Activated naive CD4-positive, alpha-beta T cell treated with anti-CD3 and anti-CD28 coated beads, Interleukin-2, amount 50 U/mL, for 24 hours (primary cell): ENCODE measurements around the gene NRARP.

Experiments
- H3K27ac Mint-ChIP-seq: one replicate; pipeline ENCODE4 v1.8.0; 2021; ENCODE audit warnings: mild to moderate bottlenecking, mixed read lengths
- H3K27me3 Mint-ChIP-seq: one replicate; pipeline ENCODE4 v1.8.0; 2021; ENCODE audit warnings: mixed read lengths
- H3K36me3 Mint-ChIP-seq: one replicate; pipeline ENCODE4 v1.8.0; 2021; ENCODE audit warnings: mixed read lengths
- H3K4me1 Mint-ChIP-seq: one replicate; pipeline ENCODE4 v1.8.0; 2021; ENCODE audit warnings: mixed read lengths
- H3K4me3 Mint-ChIP-seq: one replicate; pipeline ENCODE4 v1.8.0; 2021; ENCODE audit warnings: mild to moderate bottlenecking, mixed read lengths
- H3K9me3 Mint-ChIP-seq: one replicate; pipeline ENCODE4 v1.8.0; 2021; ENCODE audit warnings: mixed read lengths

Gene NRARP

GRCh38 chr9:137298401-137299202 is 3.5 kb downstream of the NRARP start:
- Mint-ChIP-seq H3K27ac (no peak overlapping the region), H3K9me3 (no peaks in the 10 kb centered on the region), H3K36me3 (no peaks in the 10 kb centered on the region), H3K4me3 (no peak overlapping the region), H3K4me1 (peaks cover 13% of the 10 kb centered on the region), H3K27me3 (peaks cover 18% of the 10 kb centered on the region)

- peaks cover 13% of the 10 kb centered on the region for H3K4me1 Mint-ChIP-seq
- H3K27me3 Mint-ChIP-seq: peaks cover 21% of the 10 kb centered on the region
- no peaks in the 10 kb centered on the region for H3K36me3 Mint-ChIP-seq
- H3K27ac Mint-ChIP-seq: no peak overlapping the region
- no peaks in the 10 kb centered on the region for H3K9me3 Mint-ChIP-seq
- H3K4me3 Mint-ChIP-seq: no peak overlapping the region
Measured at GRCh38 chr9:137297966-137298365, 4.1 kb downstream of the NRARP start.

GRCh38 chr9:137296670-137297664 is 5.1 kb downstream of the NRARP start:
- no peaks in the 10 kb centered on the region for H3K36me3 Mint-ChIP-seq
- H3K27me3 Mint-ChIP-seq: peaks cover 21% of the 10 kb centered on the region
- peaks cover 13% of the 10 kb centered on the region for H3K4me1 Mint-ChIP-seq
- H3K4me3 Mint-ChIP-seq: peak overlapping the region; percentile 79
- H3K27ac Mint-ChIP-seq: no peak overlapping the region
- H3K9me3 Mint-ChIP-seq: no peaks in the 10 kb centered on the region

GRCh38 chr9:137295849-137296669 is 6.0 kb downstream of the NRARP start:
- Mint-ChIP-seq H3K27ac (no peak overlapping the region), H3K4me3 (peak overlapping the region; percentile 79), H3K4me1 (peaks cover 13% of the 10 kb centered on the region), H3K9me3 (no peaks in the 10 kb centered on the region), H3K36me3 (no peaks in the 10 kb centered on the region), H3K27me3 (peaks cover 21% of the 10 kb centered on the region)

GRCh38 chr9:137295238-137295811 is 6.7 kb downstream of the NRARP start:
- Mint-ChIP-seq H3K27ac (no peak overlapping the region), H3K9me3 (no peaks in the 10 kb centered on the region), H3K27me3 (peaks cover 21% of the 10 kb centered on the region), H3K4me3 (peak overlapping the region; percentile 57), H3K4me1 (peaks cover 9% of the 10 kb centered on the region), H3K36me3 (no peaks in the 10 kb centered on the region)

GRCh38 chr9:137294681-137295237 is 7.3 kb downstream of the NRARP start:
- Mint-ChIP-seq H3K9me3 (no peaks in the 10 kb centered on the region), H3K36me3 (no peaks in the 10 kb centered on the region), H3K4me1 (peaks cover 5% of the 10 kb centered on the region), H3K27ac (peak overlapping the region; percentile 30), H3K27me3 (peaks cover 19% of the 10 kb centered on the region), H3K4me3 (peak overlapping the region; percentile 57)

- Mint-ChIP-seq H3K9me3 (no peaks in the 10 kb centered on the region), H3K4me1 (peaks cover 4% of the 10 kb centered on the region), H3K4me3 (peak overlapping the region; percentile 57), H3K27me3 (peaks cover 18% of the 10 kb centered on the region), H3K36me3 (no peaks in the 10 kb centered on the region), H3K27ac (no peak overlapping the region)
Measured at GRCh38 chr9:137294091-137294680, 7.9 kb downstream of the NRARP start.

GRCh38 chr9:137293482-137294090 is 8.5 kb downstream of the NRARP start:
- Mint-ChIP-seq H3K4me3 (no peak overlapping the region), H3K4me1 (peaks cover 4% of the 10 kb centered on the region), H3K27me3 (peaks cover 18% of the 10 kb centered on the region), H3K27ac (peak overlapping the region; percentile 35), H3K9me3 (no peaks in the 10 kb centered on the region), H3K36me3 (no peaks in the 10 kb centered on the region)

GRCh38 chr9:137293094-137293481 is 9.0 kb downstream of the NRARP start:
- Mint-ChIP-seq H3K36me3 (no peaks in the 10 kb centered on the region), H3K9me3 (no peaks in the 10 kb centered on the region), H3K27ac (no peak overlapping the region), H3K4me1 (peaks cover 4% of the 10 kb centered on the region), H3K27me3 (peaks cover 18% of the 10 kb centered on the region), H3K4me3 (no peak overlapping the region)

GRCh38 chr9:137286975-137287383 is 15.1 kb downstream of the NRARP start:
- no peaks in the 10 kb centered on the region for H3K9me3 Mint-ChIP-seq
- no peak overlapping the region for H3K27ac Mint-ChIP-seq
- H3K4me1 Mint-ChIP-seq: no peaks in the 10 kb centered on the region
- no peaks in the 10 kb centered on the region for H3K36me3 Mint-ChIP-seq
- peaks cover 2% of the 10 kb centered on the region for H3K27me3 Mint-ChIP-seq
- no peak overlapping the region for H3K4me3 Mint-ChIP-seq

GRCh38 chr9:137281345-137282116 is 20.5 kb downstream of the NRARP start:
- H3K27ac Mint-ChIP-seq: no peak overlapping the region
- H3K27me3 Mint-ChIP-seq: peaks cover 2% of the 10 kb centered on the region
- no peaks in the 10 kb centered on the region for H3K36me3 Mint-ChIP-seq
- H3K4me1 Mint-ChIP-seq: peaks cover 6% of the 10 kb centered on the region
- H3K9me3 Mint-ChIP-seq: no peaks in the 10 kb centered on the region
- no peak overlapping the region for H3K4me3 Mint-ChIP-seq

- Mint-ChIP-seq H3K9me3 (no peaks in the 10 kb centered on the region), H3K4me1 (peaks cover 7% of the 10 kb centered on the region), H3K4me3 (no peak overlapping the region), H3K27ac (no peak overlapping the region), H3K36me3 (no peaks in the 10 kb centered on the region), H3K27me3 (peaks cover 2% of the 10 kb centered on the region)
Measured at GRCh38 chr9:137280474-137281344, 21.4 kb downstream of the NRARP start.
